Head of caudate nucleus (tissue), 42 donors: ENCODE data around the gene AFAP1.
A peak's percentile ranks its signal among the peaks of the same experiment; 100 is the strongest.

Experiments used
- DNase-seq, 42 donors: peaks; one replicate each; pipeline versions ENCODE4 v3.0.0 to v3.0.0-alpha.2; 2020 to 2021; ENCODE audit warnings: mixed read lengths in 7 of 42
- intact Hi-C: fragments of 100-400 bp; cut with DNase I; formaldehyde crosslinking; loops from one replicate; pipeline ENCODE4 v1.15.0; 2022

Gene AFAP1

DNA sequence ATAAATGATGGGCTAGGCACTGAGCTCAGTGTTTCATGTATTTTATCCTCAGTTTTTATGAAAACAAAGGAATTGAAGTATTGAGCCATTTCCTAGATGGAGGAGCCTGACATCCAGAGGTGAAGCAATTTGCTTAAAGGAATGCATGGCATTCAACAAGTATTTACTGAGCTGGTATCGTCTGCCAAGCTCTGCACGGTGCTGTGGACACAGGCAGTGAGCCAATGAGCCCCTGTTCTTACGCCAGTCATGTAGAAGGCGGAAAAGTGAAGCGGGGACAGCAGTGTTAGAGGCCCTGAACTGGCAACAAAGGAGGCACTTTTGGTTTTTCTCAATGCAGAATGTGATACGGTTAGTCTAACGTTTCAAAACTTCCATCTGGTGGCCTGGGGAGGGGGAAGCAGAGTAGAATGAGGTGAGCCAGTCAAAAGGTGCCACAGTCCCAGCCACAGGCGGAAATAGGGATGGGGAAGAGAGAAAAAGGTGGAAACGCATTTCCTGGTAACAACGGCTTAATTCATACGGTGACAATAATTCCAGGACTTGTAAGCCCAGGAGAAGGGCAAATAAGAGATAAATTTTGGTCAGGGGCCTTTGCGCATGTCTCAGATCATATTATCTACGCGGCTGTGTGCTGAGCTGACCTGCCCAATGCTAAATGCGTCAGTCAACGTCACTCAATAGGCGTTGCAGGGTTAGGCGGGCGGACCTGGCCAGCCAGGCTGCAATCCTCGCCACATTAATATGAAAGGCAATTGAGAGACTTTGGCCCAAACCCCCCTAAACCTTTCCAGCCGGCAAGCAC lies 133.9 kb downstream of the AFAP1 start:
- intact Hi-C loops: loop anchor here (2.0 kb wide), 1 partner anchor 181 kb away; no protein-coding TSS in a partner anchor
- DNase-seq: peak in 4 of 42 donors; percentile 28 to 42 (median 35)

DNA sequence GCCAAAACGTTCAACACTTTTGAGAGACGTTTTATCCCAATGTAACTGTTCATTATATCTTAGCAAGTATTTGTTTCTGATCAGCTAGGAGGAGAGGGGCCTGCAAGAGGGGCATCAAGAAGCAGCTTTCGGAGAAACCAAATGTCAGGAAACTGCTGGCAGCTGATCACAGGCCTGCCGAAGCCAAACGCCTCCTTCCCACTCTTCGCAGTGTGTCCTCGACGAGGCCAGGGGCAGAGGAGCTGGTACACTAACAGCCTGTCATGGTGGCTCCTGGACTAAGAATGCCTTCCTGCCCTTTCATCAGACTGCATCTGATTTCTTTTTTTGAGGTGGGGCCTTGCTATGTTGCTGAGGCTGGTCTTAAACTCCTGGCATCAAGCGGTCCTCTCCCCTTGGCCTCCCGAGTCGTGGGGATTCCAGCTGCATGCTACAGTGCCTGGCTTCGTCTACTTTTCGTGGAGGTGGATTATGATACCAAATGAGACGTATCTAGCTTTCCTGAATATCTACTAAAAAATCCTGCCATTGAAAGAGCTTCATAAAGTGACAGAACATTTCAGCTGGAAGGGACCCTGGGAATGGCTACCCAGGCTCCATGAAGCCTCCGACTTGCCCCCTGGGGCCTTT lies 134.8 kb downstream of the AFAP1 start:
- intact Hi-C loops: loop anchor here (2.0 to 5.0 kb wide), 2 partner anchors 43 to 182 kb away; no protein-coding TSS in a partner anchor
- DNase-seq: peak in 1 of 42 donors; percentile 24

DNA sequence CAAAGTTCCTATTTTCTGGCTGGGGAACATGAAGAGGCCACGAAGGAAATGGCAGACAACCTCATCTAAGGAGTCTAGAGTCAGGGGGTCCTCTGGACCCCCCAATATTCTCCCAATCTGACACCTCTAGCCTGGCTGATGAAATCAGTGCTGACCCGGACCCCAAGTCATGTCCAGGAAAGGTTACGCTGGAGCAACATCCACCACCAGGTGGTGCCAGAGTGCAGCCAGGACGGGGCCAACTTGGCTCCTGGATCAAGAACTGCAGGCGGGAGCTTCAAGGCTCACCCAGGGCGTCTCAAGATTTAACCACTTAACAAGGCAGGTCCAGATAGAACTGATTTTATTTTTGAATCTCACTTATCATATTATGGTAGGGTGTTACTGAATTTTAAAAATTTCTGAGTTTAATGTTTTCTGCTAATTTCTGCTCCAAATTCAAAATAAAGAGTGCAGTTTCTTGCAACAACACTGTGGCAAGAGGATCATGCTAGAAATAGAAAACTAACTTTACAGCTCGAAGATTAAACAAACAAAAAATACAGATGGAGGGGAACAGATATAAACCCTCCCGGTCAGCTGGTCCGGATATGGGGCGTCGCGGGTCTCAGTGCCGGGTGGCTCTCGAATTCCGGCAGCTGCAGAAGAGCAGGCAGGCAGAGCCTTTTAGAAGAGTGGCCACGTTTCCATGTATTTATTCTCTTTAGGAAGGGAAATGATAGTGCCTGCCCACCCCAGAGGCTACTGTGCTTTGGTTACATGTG lies 135.5 kb downstream of the AFAP1 start:
- DNase-seq: peak; percentile 67 to 96 (median 89)
- intact Hi-C loops: loop anchor here (2.0 to 5.0 kb wide), 2 partner anchors 42 to 183 kb away; no protein-coding TSS in a partner anchor

DNA sequence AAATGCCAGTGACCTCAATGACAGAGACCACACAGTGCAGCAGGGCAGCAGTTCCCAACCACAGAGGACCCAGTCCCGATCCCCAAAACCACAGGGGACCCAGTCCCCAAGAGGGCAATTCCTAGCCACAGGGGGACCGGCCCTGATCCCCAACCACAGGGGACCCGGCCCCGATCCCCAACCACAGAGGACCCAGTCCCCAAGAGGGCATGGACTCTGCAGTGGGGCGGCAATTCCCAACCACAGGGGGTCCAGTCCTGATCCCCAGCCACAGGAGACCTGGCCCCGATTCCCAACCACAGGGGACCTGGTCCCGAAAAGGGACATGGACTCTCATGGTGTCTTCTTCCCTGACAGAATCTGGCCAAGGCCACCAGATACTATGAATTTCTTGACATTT lies 136.3 kb downstream of the AFAP1 start:
- peak in 1 of 42 donors; percentile 28 for DNase-seq
- intact Hi-C loops: loop anchor here (5.0 kb wide), 1 partner anchor 41 kb away; no protein-coding TSS in a partner anchor

DNA sequence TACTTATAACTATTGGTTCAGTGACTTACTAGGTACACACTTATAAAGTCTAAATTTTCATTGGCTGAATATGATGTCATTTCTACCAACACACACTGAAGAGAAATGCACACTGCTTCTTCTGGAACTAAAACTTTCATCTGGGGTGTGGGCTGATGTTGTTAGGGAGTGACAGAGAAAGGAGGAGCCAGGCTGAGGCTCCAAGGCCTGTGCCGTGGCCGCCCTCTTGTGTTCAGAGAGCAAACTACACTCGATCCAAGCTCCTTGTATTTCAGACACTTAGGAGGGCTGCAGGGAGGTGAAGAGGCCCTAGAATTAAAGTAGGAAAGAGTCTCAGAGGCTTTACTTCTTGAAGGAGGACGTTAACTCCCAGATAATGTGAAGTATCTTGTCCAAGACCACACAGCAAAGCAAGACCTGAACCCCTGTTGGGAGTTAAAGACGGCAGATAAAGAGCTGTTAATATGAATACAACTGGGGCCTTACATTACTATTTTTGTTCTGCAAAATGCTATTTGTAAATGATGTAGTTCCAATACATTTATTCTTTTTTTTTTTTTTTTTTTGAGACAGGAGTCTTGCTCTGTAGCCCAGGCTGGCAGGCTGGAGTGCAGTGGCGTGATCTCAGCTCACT lies 137.5 kb downstream of the AFAP1 start:
- DNase-seq: peak; percentile 73 to 95 (median 89)
- intact Hi-C loops: loop anchor here (5.0 kb wide), 1 partner anchor 40 kb away; no protein-coding TSS in a partner anchor

DNA sequence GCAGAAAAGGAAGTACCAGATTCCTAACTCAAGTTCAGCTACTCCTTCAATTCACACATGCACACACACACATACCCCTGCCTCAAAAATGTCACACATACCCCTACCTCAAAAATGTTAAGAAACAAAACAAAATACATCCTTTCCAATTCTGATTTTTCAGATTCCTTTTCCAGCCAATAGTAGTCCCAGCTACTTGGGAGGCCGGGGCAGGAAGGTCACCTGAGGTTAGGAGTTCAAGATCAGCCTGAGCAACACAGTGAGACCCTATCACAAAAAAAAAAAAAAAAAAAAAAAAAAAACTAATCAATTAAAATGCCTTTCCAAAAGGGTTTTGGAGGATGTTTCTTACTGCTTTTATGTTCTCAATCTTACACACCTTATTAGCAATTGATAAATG lies 138.0 kb downstream of the AFAP1 start:
- DNase-seq: no peak
- intact Hi-C loops: loop anchor here (5.0 kb wide), 1 partner anchor 39 kb away; no protein-coding TSS in a partner anchor

DNA sequence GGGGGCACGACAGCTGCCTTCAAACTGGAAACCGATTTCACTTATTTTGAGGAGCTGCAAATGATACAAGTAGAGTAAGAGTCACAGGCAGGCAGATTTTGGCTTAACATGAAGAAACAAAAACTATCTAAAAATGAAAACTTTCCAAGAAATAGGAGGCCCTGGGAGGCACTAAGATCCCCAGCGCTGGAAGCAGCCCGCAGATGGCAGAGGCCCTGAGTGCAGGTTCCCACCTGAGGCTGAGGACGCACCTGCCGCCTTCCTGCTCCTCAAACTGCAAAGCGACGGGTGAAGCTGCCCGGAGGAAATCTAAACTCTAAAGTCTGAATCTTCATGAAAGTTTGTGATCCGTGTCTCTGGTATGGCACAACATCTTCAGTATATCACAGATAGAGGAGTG lies 138.7 kb downstream of the AFAP1 start:
- intact Hi-C loops: loop anchor here (5.0 kb wide), 1 partner anchor 39 kb away; no protein-coding TSS in a partner anchor
- peak in 1 of 42 donors; percentile 25 for DNase-seq

DNA sequence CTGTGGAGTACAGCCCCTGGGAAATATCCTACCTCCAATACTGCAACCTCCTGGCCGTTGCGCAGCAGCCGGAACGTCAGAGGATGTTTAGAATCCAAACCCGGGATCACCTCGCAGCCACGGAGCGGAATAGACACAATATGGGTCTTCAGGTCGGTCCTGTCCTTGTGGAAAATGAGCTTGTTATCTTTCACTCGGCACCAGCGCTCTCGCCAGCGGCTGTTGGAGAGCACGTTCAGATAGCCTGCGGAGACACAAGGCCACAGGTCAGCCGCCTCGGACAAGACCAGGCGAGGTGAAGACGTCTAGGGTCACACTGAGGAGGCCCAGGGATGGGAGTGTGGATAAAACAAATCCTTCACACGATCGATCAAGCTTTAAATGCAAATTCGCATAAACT lies 139.3 kb downstream of the AFAP1 start:
- intact Hi-C loops: loop anchor here (5.0 kb wide), 1 partner anchor 38 kb away; no protein-coding TSS in a partner anchor
- peak in 2 of 42 donors; percentile 29 to 36 for DNase-seq

DNA sequence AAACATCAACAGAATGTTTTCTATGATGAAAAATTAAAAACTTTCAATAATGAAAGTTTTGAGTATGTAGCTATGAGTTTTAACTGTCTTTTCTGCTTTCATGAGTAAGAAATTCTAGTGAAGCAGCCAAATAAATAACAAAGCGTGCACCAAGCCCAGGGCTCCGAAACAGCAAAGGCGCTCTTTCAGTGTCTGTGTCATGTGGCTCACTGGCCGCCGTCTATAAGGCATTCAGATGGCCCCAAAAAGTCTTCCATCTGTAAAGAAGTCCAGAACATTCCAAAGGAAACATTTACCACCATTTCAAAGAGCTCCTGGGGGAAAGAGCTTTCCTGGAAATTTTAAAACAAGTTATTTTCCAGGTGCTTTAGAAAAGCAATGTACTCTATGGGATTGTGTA lies 139.9 kb downstream of the AFAP1 start:
- DNase-seq: peak in 17 of 42 donors; percentile 30 to 65 (median 50)
- intact Hi-C loops: loop anchor here (5.0 kb wide), 1 partner anchor 37 kb away; no protein-coding TSS in a partner anchor

DNA sequence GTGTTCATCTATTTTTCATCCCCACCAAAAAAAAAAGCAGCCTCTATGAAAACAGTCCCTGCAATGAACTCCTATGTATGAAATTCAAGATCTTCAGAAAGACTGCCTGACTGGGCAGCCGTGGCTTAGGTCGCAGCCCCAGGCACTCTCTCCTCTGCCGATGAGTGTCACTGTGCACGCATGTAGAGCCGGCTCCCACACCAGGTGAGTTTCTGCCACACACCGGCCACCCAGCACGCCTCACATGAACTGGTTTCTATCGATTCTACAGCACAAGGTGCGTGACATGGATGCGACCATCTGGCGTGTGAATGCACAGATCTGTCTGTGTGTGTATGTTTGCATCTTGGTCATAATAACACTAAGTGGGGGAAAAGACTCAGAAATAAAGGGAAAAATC lies 140.4 kb downstream of the AFAP1 start:
- peak in 2 of 42 donors; percentile 27 to 40 for DNase-seq
- intact Hi-C loops: no loop called here

DNA sequence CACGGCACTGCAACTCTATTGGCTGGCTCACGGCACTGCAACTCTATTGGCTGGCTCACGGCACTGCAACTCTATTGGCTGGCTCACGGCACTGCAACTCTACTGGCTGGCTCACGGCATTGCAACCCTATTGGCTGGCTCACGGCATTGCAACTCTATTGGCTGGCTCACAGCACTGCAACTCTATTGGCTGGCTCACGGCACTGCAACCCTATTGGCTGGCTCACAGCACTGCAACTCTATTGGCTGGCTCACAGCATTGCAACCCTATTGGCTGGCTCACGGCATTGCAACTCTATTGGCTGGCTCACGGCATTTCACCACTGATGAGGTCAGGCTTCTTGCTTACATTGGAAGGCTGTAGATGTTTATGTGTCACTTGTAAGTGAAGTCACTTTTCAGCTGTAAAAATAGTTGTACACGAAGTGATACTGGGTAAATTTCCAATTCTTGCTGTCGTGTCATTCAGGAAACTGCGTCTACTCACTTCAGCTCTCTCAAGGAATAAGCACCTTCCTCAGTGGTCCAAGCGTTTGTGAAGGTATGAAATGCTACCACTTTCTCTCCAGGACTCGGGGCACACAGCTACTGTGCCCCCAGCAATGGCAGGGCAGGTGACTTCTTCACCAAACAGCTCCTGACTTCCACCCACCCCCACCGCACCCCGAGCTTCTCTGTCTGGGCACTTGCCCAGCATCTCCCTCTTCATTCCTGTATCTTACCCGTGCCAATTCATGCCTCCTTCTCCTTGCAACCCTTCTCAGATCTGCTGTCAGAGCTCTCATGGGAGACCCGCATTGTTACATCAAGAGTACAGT lies 141.3 kb downstream of the AFAP1 start:
- intact Hi-C loops: no loop called here
- DNase-seq: peak in 2 of 42 donors; percentile 11 to 13

DNA sequence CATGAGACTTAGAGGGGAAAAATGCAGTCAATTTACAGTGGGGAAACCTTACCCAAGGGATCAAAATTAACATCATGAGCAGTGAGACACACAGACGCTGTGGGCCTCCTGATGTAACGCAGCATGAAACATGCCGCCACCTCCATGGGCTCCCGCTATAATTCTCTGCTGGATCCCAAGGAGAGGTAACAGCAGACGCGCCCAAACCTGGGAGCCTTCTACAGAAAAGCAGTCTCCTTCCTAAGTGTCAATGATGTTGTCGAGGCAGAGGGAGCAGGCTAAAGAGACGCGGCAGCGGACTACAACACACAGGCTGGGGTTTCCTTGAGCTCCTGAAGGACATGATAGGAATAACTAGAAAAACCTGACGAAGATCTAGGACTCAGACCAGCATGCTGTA lies 142.3 kb downstream of the AFAP1 start:
- peak in 8 of 42 donors; percentile 9 to 54 (median 34) for DNase-seq
- intact Hi-C loops: no loop called here

DNA sequence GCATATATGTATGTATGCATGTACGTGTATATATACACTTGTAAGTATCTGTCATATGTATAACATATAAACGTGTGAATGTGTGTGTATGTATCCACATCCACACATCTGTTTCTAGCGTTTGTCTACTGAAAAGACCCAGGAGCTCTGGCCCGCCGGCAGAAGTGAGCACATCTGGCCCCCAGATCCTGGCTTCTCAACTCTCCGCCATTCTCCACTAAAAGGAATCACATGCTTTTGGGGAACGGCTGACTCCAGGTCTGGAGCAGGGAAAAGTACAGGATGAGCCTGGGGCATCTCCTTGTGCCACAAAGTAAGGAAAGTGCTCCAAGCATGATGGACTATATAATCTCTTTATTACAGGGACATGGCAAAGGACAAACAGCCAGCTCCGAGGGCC lies 143.7 kb downstream of the AFAP1 start:
- intact Hi-C loops: no loop called here

DNA sequence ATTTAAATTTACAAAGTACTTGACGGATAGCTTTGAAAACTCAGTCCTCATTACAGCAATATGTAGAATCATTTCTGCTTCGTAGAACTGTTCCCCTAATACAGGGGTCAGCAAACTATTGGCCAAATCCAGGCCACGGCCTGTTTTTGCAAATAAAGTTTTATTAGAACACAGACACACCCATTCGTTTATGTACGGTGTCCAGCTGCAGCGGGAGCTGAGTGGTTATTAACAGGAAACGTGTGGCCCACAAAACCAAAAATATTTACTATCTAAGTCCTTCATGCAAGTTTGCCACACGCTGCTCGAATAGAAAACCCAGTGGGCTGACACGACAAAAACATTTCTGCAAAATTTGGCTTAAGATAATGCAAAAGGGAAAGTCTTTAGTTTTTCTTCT lies 146.5 kb downstream of the AFAP1 start:
- intact Hi-C loops: no loop called here
- DNase-seq: peak in 1 of 42 donors; percentile 11

More for the DNA sequence above, 143.7 kb downstream of the AFAP1 start:
- DNase-seq: peak in 2 of 42 donors; percentile 1 to 12

DNA sequence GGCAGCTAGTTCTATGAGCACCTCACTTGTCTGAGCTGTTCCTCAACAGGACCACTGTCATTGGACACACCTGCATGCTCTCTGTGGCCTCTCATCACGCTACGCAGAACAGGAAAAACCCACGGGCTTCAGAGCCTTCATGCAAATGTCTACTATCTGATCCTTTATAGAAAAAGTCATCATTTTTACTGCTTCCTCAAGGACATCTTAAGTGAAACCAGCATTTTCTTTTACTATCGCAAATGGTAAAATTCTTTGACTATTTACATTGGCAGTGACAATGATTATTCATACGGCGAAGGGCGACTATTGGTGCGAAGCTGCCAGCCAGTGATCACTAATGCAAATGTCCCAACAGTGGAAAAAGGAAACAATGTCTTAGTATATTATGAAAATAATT lies 147.0 kb downstream of the AFAP1 start:
- intact Hi-C loops: no loop called here

DNA sequence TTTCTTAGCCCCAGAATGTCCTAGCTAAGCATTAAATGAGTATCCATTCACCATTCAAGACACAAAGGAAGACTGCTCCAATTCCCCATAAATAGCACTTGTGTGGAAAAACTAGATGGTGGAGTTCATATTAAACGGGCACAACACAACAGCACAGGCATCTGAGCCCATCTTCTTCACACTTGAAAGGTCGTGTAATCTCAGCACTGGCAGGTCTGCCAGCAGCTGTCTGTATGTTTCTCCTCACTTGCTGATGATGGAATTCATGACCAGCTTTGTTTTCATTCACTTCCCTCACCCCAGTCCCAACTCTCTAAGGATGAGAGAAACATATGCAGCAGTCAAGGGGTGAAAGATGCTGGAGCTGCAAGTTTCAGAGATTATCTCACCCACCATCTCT lies 148.7 kb downstream of the AFAP1 start:
- DNase-seq: peak in 1 of 42 donors; percentile 4
- intact Hi-C loops: no loop called here

More for the DNA sequence above, 147.0 kb downstream of the AFAP1 start:
- DNase-seq: peak in 3 of 42 donors; percentile 2 to 12 (median 5)

DNA sequence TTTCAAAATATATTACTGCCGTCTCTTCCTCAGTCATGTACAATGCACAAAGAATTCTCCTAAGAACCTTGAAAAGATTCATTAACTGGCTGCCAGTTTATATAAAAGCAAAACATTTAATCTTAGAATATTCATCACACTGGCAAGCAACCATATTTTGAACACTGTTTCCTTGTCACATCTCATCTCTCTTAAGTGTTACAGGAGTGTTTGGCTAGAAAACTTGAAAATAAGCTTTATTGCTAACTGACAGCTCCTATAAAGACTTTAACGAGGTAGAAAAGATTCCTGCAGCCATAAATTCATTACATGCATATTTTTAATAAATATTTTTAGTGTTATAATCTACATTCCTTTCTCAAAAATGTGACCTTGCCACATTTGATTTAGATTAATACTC lies 149.6 kb downstream of the AFAP1 start:
- DNase-seq: no peak
- intact Hi-C loops: no loop called here
